Endodermal cell (in vitro differentiated cells): Measurements from ENCODE around the gene GON7. TPM values are rescaled to one million over a fixed set of nuclear protein-coding genes. Genes with fewer than 3 reads are reported as not detected.

Experiments used
- DNase-seq: peaks from one replicate; pipeline ENCODE4 v3.0.0-alpha.2; 2017
- H3K27ac ChIP-seq: 2 replicates; pipeline ENCODE4 v1.5.1; 2013; ENCODE audit warnings: mild to moderate bottlenecking, low read depth, low read length, moderate library complexity
- H3K27me3 ChIP-seq: 2 replicates; pipeline ENCODE4 v1.6.1; 2013; ENCODE audit warnings: mild to moderate bottlenecking, low read length, moderate library complexity; ENCODE audit not compliant: insufficient read depth, control insufficient read depth, poor library complexity, severe bottlenecking
- H3K36me3 ChIP-seq: 2 replicates; pipeline ENCODE4 v1.7.0; 2013; ENCODE audit warnings: mild to moderate bottlenecking, low read length, moderate library complexity; ENCODE audit not compliant: control insufficient read depth, insufficient read depth
- H3K4me1 ChIP-seq: one replicate; pipeline ENCODE4 v1.7.0; 2013; ENCODE audit warnings: low read length; ENCODE audit not compliant: control insufficient read depth, insufficient read depth
- H3K4me3 ChIP-seq: 2 replicates; pipeline ENCODE4 v1.5.1; 2013; ENCODE audit warnings: mild to moderate bottlenecking, low read length, moderate library complexity
- H3K9ac ChIP-seq: 2 replicates; pipeline ENCODE4 v1.6.1; 2013; ENCODE audit warnings: mild to moderate bottlenecking, low read length, moderate library complexity; ENCODE audit not compliant: poor library complexity, severe bottlenecking; ENCODE audit errors: extremely low read depth
- H3K9me3 ChIP-seq: 2 replicates; pipeline ENCODE4 v1.6.1; 2013; ENCODE audit warnings: mild to moderate bottlenecking, low read length, moderate library complexity; ENCODE audit not compliant: control insufficient read depth
- H3K27ac Mint-ChIP-seq: 2 replicates; pipeline ENCODE4 v1.8.0; 2020; ENCODE audit warnings: mixed read lengths
- H3K27me3 Mint-ChIP-seq: 2 replicates; pipeline ENCODE4 v1.8.0; 2021; ENCODE audit warnings: mild to moderate bottlenecking, mixed read lengths; ENCODE audit not compliant: insufficient read depth
- H3K36me3 Mint-ChIP-seq: 2 replicates; pipeline ENCODE4 v1.8.0; 2020; ENCODE audit warnings: low read depth, mixed read lengths
- H3K4me1 Mint-ChIP-seq: 2 replicates; pipeline ENCODE4 v1.8.0; 2020; ENCODE audit warnings: mixed read lengths
- H3K4me3 Mint-ChIP-seq: 2 replicates; pipeline ENCODE4 v1.8.0; 2020; ENCODE audit warnings: mild to moderate bottlenecking, moderate library complexity, mixed read lengths
- H3K9me3 Mint-ChIP-seq: 2 replicates; pipeline ENCODE4 v1.8.0; 2020; ENCODE audit warnings: mild to moderate bottlenecking, mixed read lengths
- WGBS, 2 experiments: methylation state at CpG; one replicate each; pipeline versions ENCODE4 v1.1.5 to v1.1.7; 2013; ENCODE audit warnings: missing lambda C conversion rate in 2 of 2, mixed read lengths in 1 of 2; ENCODE audit not compliant: insufficient coverage in 1 of 2, insufficient read length in 1 of 2; 5-methylcytosine and 5-hydroxymethylcytosine counted together
- total RNA-seq, 2 donors: library from RNA; stranded (reverse); fragmentation: NEBNext Ultra II Directional in 1 of 2; extraction: Animal tissue kit (Norgen Biotek cat#: 25700) in 1 of 2; gene quantifications; 2 replicates in 1 of 2; 3 replicates in 1 of 2; pipeline ENCODE4 v1.2.1, GENCODE V29; 2021
- TF ChIP-seq, protein P1 (sequence below): fragments of 200-600 bp; sonication (generic); conservative IDR thresholded peaks from 2 replicates; pipeline ENCODE4 v1.5.0; 2021; ENCODE audit warnings: antibody characterized with exemption, mild to moderate bottlenecking

Gene GON7
- total RNA-seq, 2 donors from 2014 or later: 6.5 to 7.2 TPM

DNA sequence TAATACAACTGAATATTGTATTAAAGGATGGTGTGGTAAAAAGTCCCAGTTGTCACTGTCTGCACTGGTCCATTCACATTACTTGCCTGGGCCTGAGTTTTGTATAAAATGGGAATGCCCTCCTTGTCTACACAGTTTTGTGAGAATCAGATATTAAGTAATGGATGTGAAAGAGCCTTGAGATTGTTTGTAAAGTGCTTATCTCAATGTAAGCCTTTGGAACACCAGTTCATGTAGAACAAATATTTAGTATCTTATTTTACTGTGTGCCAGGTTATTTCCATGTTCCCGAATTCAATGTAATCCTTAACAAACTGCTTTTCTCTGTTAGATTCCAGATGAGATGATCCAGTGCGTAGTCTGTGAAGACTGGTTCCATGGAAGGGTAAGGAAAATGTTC, 7.7 kb upstream of the GON7 start:
- no peak overlapping the region for H3K4me3 Mint-ChIP-seq
- no peak overlapping the region for H3K27ac Mint-ChIP-seq
- WGBS, 2 experiments: 97% methylated on average over 2 of the region's 2 CpGs; no CpG with 5 or more reads in 1 of the 2 experiments
- no peaks in the 10 kb centered on the region for H3K9me3 ChIP-seq
- no peak overlapping the region for H3K4me3 ChIP-seq
- H3K36me3 Mint-ChIP-seq: peaks cover 38% of the 10 kb centered on the region
- H3K9me3 Mint-ChIP-seq: no peaks in the 10 kb centered on the region
- no peaks in the 10 kb centered on the region for H3K4me1 ChIP-seq
- TF ChIP-seq, protein P1, sequence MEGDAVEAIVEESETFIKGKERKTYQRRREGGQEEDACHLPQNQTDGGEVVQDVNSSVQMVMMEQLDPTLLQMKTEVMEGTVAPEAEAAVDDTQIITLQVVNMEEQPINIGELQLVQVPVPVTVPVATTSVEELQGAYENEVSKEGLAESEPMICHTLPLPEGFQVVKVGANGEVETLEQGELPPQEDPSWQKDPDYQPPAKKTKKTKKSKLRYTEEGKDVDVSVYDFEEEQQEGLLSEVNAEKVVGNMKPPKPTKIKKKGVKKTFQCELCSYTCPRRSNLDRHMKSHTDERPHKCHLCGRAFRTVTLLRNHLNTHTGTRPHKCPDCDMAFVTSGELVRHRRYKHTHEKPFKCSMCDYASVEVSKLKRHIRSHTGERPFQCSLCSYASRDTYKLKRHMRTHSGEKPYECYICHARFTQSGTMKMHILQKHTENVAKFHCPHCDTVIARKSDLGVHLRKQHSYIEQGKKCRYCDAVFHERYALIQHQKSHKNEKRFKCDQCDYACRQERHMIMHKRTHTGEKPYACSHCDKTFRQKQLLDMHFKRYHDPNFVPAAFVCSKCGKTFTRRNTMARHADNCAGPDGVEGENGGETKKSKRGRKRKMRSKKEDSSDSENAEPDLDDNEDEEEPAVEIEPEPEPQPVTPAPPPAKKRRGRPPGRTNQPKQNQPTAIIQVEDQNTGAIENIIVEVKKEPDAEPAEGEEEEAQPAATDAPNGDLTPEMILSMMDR: no peak
- H3K27me3 Mint-ChIP-seq: no peaks in the 10 kb centered on the region
- peaks cover 49% of the 10 kb centered on the region for H3K36me3 ChIP-seq
- no peaks in the 10 kb centered on the region for H3K27me3 ChIP-seq
- no peak for DNase-seq
- H3K4me1 Mint-ChIP-seq: no peaks in the 10 kb centered on the region
- no peak overlapping the region for H3K9ac ChIP-seq
- no peak overlapping the region for H3K27ac ChIP-seq

- H3K27me3 ChIP-seq: no peaks in the 10 kb centered on the region
- Mint-ChIP-seq H3K9me3 (no peaks in the 10 kb centered on the region), H3K4me1 (peaks cover 4% of the 10 kb centered on the region), H3K27ac (no peak overlapping the region), H3K27me3 (no peaks in the 10 kb centered on the region), H3K4me3 (no peak overlapping the region), H3K36me3 (peaks cover 31% of the 10 kb centered on the region)
- 87 to 89% methylated on average over 3 of the region's 3 CpGs for WGBS, 2 experiments
- no peaks in the 10 kb centered on the region for H3K9me3 ChIP-seq
- H3K4me3 ChIP-seq: no peak overlapping the region
- no peak for DNase-seq
- no peaks in the 10 kb centered on the region for H3K4me1 ChIP-seq
- no peak overlapping the region for H3K27ac ChIP-seq
- TF ChIP-seq, protein P1: no peak
- H3K9ac ChIP-seq: no peak overlapping the region
- H3K36me3 ChIP-seq: peaks cover 42% of the 10 kb centered on the region
Observed at GRCh38 chr14:93212432-93212831, 5.6 kb upstream of the GON7 start.

DNA sequence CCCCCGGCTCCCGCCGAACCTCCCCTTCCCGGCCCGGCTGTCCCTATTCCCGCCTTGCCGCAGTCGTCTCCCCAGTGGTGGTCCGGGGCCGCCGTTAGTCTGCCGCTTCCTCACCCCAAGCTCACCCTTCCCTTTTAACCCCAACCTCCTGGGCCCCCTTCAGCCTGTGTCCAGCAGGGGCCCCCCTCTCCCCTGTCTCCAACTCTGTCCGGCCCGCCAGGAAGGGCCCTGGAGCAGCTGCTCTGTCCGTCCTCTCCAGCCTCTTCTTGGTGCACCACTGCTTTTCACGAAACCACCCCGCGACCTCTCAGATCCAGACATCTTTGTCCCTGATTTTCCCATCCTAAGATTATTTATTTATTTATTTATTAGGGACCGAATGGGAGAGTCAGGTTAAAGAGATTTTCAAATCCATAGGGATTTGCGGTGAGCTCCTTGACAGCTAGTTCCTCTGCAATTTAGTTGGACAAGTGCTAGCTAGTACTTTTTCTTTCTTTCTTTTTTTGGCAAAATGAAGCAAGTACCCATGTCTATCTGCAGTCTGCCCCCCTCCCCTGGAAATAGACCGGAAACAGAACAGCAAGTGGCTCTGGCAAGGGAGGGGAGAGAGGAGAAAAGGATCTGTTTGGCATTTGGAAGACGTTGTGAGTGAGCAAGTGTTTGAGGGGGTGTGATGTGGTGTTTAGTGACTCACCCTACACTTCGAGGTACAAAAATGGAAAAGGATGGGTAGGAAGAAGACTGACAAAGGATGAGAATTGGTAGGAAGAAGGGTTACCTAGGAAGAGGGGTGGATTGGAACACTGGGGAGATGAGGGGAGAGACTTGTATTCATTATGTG, 823 bp upstream of the GON7 start:
- Mint-ChIP-seq H3K27me3 (no peaks in the 10 kb centered on the region), H3K27ac (peak overlapping the region; percentile 90), H3K4me1 (peaks cover 13% of the 10 kb centered on the region), H3K36me3 (peaks cover 16% of the 10 kb centered on the region), H3K9me3 (no peaks in the 10 kb centered on the region), H3K4me3 (peak overlapping the region; percentile 95)
- H3K9me3 ChIP-seq: no peaks in the 10 kb centered on the region
- H3K4me3 ChIP-seq: peak overlapping the region; percentile 87
- H3K27ac ChIP-seq: peak overlapping the region; percentile 84
- H3K9ac ChIP-seq: peak overlapping the region; percentile 60
- 1% methylated on average over 15 to 23 of the region's 23 CpGs for WGBS, 2 experiments
- TF ChIP-seq, protein P1: peak; percentile 65
- peaks cover 25% of the 10 kb centered on the region for H3K36me3 ChIP-seq
- H3K27me3 ChIP-seq: no peaks in the 10 kb centered on the region
- H3K4me1 ChIP-seq: no peaks in the 10 kb centered on the region
- peak; percentile 83 for DNase-seq
